ENCODE results near the gene ZNF292.
"Not testable (repeated sequence)": the region's sequence is repeated elsewhere in the genome, so short reads cannot be mapped to it uniquely, and the experiment has no call there.

The ZNF292 gene

GRCh38 chr6:87279196-87279595, 123.8 kb downstream of the ZNF292 start:
- H3K27me3 ChIP-seq (ENCODE audit: control insufficient read depth, insufficient read depth, low read length), result no peaks in the 10 kb centered on the region
- no peaks in the 10 kb centered on the region for H3K36me3 ChIP-seq (ENCODE audit: control insufficient read depth, low read depth, low read length)
- no peaks in the 10 kb centered on the region for H3K9me3 ChIP-seq (ENCODE audit: control insufficient read depth, low read depth, low read length)
- H3K9ac ChIP-seq (ENCODE audit: low read length), result no peak overlapping the region
- no peak overlapping the region for H3K4me3 ChIP-seq (ENCODE audit: low read length)
- no peak overlapping the region for H3K27ac ChIP-seq (ENCODE audit: low read length)
- no peaks in the 10 kb centered on the region for H3K4me1 ChIP-seq (ENCODE audit: control insufficient read depth, low read depth, low read length)

DNA sequence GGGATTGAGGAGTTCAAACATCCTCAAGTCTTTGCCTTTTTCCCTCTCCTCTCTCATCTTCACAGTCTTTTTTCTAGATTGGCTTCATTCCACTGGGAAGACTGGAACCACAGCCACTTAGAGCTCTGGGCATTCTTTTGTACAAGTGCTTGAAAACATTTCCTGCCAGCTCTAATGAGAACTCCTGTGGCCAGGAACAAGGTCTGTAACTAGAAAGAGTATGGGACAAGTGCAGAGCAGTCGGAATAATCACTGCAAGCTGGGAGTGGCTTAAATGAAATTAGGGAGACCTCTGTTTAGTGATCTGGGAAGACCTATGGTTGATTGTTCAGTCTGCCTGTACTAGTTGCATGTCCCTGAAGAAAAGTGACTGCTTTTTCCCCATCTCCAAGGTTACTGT, 126.1 kb downstream of the ZNF292 start:
- Histone ChIP-seq H3K9ac (ENCODE audit: low read length) (no peak overlapping the region), H3K27me3 (ENCODE audit: control insufficient read depth, insufficient read depth, low read length) (no peaks in the 10 kb centered on the region), H3K4me1 (ENCODE audit: control insufficient read depth, low read depth, low read length) (no peaks in the 10 kb centered on the region), H3K4me3 (ENCODE audit: low read length) (no peak overlapping the region), H3K27ac (ENCODE audit: low read length) (no peak overlapping the region), H3K9me3 (ENCODE audit: control insufficient read depth, low read depth, low read length) (no peaks in the 10 kb centered on the region), H3K36me3 (ENCODE audit: control insufficient read depth, low read depth, low read length) (no peaks in the 10 kb centered on the region)

- Histone ChIP-seq H3K9ac (ENCODE audit: low read length) (no peak overlapping the region), H3K36me3 (ENCODE audit: control insufficient read depth, low read depth, low read length) (no peaks in the 10 kb centered on the region), H3K4me1 (ENCODE audit: control insufficient read depth, low read depth, low read length) (no peaks in the 10 kb centered on the region), H3K9me3 (ENCODE audit: control insufficient read depth, low read depth, low read length) (no peaks in the 10 kb centered on the region), H3K4me3 (ENCODE audit: low read length) (no peak overlapping the region), H3K27me3 (ENCODE audit: control insufficient read depth, insufficient read depth, low read length) (no peaks in the 10 kb centered on the region), H3K27ac (ENCODE audit: low read length) (no peak overlapping the region)
Measured at GRCh38 chr6:87282743-87283142, 127.4 kb downstream of the ZNF292 start.

DNA sequence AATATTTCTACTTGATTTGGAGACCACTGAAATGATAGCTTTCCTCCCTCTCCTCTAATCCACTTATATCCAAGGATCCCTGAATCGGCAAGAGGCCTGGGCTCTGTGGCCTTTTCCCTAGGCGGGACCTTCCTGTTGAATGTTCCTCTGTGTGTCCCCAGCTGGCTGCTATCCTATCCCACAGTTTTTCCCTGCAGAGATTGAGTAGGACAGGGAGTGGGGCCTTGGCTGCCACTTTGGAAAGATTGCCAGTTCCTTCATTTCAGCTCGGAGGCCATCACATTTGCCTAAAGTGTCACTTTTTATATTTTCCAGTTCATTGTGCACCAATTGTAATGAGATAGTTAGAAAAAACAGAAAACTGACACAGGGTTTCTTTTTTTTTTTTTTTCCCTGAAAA, 128.1 kb downstream of the ZNF292 start:
- H3K36me3 ChIP-seq (ENCODE audit: control insufficient read depth, low read depth, low read length), result no peaks in the 10 kb centered on the region
- no peaks in the 10 kb centered on the region for H3K9me3 ChIP-seq (ENCODE audit: control insufficient read depth, low read depth, low read length)
- H3K9ac ChIP-seq (ENCODE audit: low read length), result no peak overlapping the region
- H3K27me3 ChIP-seq (ENCODE audit: control insufficient read depth, insufficient read depth, low read length), result no peaks in the 10 kb centered on the region
- no peaks in the 10 kb centered on the region for H3K4me1 ChIP-seq (ENCODE audit: control insufficient read depth, low read depth, low read length)
- no peak overlapping the region for H3K27ac ChIP-seq (ENCODE audit: low read length)
- H3K4me3 ChIP-seq (ENCODE audit: low read length), result no peak overlapping the region

DNA sequence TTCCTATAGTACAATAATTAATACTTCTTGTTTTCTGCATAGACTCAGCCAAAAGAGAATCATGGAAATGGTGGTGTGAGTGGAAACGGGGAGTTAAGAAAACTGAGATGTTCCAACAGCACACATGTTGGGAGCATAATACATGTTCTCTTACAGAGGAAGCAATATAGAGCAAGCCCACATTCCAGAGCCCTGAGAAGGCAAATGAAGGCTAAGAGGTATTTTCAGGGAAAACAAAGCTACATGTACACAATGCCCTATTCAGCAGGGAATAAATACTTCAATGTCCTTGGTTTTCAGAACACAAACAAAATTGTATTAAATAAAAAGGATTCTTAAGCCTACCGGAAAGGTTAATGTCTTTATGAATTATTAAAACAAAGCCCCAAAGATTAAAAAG, 131.9 kb downstream of the ZNF292 start:
- Histone ChIP-seq H3K9me3 (ENCODE audit: control insufficient read depth, low read depth, low read length) (no peaks in the 10 kb centered on the region), H3K9ac (ENCODE audit: low read length) (no peak overlapping the region), H3K27me3 (ENCODE audit: control insufficient read depth, insufficient read depth, low read length) (no peaks in the 10 kb centered on the region), H3K36me3 (ENCODE audit: control insufficient read depth, low read depth, low read length) (no peaks in the 10 kb centered on the region), H3K27ac (ENCODE audit: low read length) (no peak overlapping the region), H3K4me1 (ENCODE audit: control insufficient read depth, low read depth, low read length) (no peaks in the 10 kb centered on the region), H3K4me3 (ENCODE audit: low read length) (no peak overlapping the region)

DNA sequence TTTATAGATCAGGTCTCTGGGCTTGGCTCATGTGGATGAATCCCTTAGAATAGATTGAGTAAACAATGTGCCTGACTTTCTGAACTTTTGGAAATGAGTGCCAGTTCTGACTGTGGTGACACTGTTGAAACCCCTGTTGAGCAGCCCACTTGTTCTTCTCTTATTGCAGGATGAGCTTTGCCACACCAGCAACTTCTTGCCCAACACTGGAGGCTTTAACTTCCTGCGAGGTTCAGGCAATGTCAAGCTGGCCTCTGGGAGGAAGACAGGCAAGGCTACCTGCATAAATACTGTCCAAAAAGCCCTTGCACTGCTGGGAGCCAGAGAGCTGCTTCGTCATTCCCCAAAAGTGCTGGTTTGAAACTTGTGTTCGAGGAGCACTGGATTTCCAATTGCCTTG, 134.2 kb downstream of the ZNF292 start:
- no peaks in the 10 kb centered on the region for H3K36me3 ChIP-seq (ENCODE audit: control insufficient read depth, low read depth, low read length)
- H3K27me3 ChIP-seq (ENCODE audit: control insufficient read depth, insufficient read depth, low read length), result no peaks in the 10 kb centered on the region
- H3K9ac ChIP-seq (ENCODE audit: low read length), result no peak overlapping the region
- H3K4me1 ChIP-seq (ENCODE audit: control insufficient read depth, low read depth, low read length), result no peaks in the 10 kb centered on the region
- H3K27ac ChIP-seq (ENCODE audit: low read length), result no peak overlapping the region
- no peaks in the 10 kb centered on the region for H3K9me3 ChIP-seq (ENCODE audit: control insufficient read depth, low read depth, low read length)
- no peak overlapping the region for H3K4me3 ChIP-seq (ENCODE audit: low read length)

GRCh38 chr6:87291883-87292282, 136.5 kb downstream of the ZNF292 start:
- Histone ChIP-seq H3K36me3 (ENCODE audit: control insufficient read depth, low read depth, low read length) (no peaks in the 10 kb centered on the region), H3K9ac (ENCODE audit: low read length) (no peak overlapping the region), H3K9me3 (ENCODE audit: control insufficient read depth, low read depth, low read length) (no peaks in the 10 kb centered on the region), H3K27ac (ENCODE audit: low read length) (no peak overlapping the region), H3K4me1 (ENCODE audit: control insufficient read depth, low read depth, low read length) (no peaks in the 10 kb centered on the region), H3K27me3 (ENCODE audit: control insufficient read depth, insufficient read depth, low read length) (no peaks in the 10 kb centered on the region), H3K4me3 (ENCODE audit: low read length) (no peak overlapping the region)

DNA sequence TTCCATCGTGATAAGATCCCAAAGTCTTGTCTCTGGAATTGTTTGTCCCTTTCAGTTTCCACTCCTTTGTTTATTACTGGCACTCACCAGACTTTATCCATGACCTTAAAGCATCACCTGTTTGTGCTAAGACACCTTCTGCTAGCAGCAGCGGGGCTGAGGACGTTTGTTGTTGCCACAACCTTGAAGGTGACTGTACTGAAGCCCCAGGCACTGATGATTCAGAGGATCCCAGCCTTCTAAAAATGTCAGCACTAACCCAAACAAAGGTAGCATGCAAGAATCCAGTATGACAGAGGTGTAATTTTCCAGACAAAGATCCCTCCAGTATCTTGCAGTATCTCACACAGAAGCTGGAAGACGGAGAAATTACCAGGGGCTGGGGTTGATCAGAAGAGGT, 138.2 kb downstream of the ZNF292 start:
- Histone ChIP-seq H3K9ac (ENCODE audit: low read length) (no peak overlapping the region), H3K4me1 (ENCODE audit: control insufficient read depth, low read depth, low read length) (no peaks in the 10 kb centered on the region), H3K4me3 (ENCODE audit: low read length) (no peak overlapping the region), H3K27me3 (ENCODE audit: control insufficient read depth, insufficient read depth, low read length) (no peaks in the 10 kb centered on the region), H3K9me3 (ENCODE audit: control insufficient read depth, low read depth, low read length) (no peaks in the 10 kb centered on the region), H3K27ac (ENCODE audit: low read length) (no peak overlapping the region), H3K36me3 (ENCODE audit: control insufficient read depth, low read depth, low read length) (no peaks in the 10 kb centered on the region)

DNA sequence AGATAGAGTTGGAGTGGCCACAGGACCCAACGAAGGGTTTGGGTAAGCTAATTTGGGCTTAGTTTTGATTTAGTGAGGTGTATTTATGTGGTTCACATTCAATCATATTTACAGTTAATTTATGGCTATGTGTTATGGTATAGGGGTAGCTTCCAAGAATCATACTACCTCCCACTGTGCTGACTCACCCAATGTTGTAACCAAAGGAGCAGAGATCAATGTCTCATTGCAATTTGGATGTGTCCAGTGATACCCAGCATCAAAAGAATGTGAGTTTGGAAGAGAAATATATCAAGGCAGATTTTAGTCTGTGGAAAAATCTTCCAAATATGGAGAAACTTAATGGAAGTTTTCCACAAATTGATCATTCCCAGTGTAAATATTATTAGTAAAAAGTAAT, 141.8 kb downstream of the ZNF292 start:
- Histone ChIP-seq H3K36me3 (ENCODE audit: control insufficient read depth, low read depth, low read length) (no peaks in the 10 kb centered on the region), H3K27me3 (ENCODE audit: control insufficient read depth, insufficient read depth, low read length) (no peaks in the 10 kb centered on the region), H3K4me1 (ENCODE audit: control insufficient read depth, low read depth, low read length) (no peaks in the 10 kb centered on the region), H3K27ac (ENCODE audit: low read length) (no peak overlapping the region), H3K9ac (ENCODE audit: low read length) (no peak overlapping the region), H3K9me3 (ENCODE audit: control insufficient read depth, low read depth, low read length) (no peaks in the 10 kb centered on the region), H3K4me3 (ENCODE audit: low read length) (no peak overlapping the region)

GRCh38 chr6:87301277-87301676, 145.9 kb downstream of the ZNF292 start:
- H3K27ac ChIP-seq (ENCODE audit: low read length); H3K36me3 ChIP-seq (ENCODE audit: control insufficient read depth, low read depth, low read length); H3K4me1 ChIP-seq (ENCODE audit: control insufficient read depth, low read depth, low read length); H3K9ac ChIP-seq (ENCODE audit: low read length); H3K4me3 ChIP-seq (ENCODE audit: low read length); H3K9me3 ChIP-seq (ENCODE audit: control insufficient read depth, low read depth, low read length); H3K27me3 ChIP-seq (ENCODE audit: control insufficient read depth, insufficient read depth, low read length): not testable (repeated sequence)

- H3K4me1 ChIP-seq (ENCODE audit: control insufficient read depth, low read depth, low read length), result no peaks in the 10 kb centered on the region
- H3K9me3 ChIP-seq (ENCODE audit: control insufficient read depth, low read depth, low read length), result no peaks in the 10 kb centered on the region
- no peak overlapping the region for H3K27ac ChIP-seq (ENCODE audit: low read length)
- H3K36me3 ChIP-seq (ENCODE audit: control insufficient read depth, low read depth, low read length), result no peaks in the 10 kb centered on the region
- no peaks in the 10 kb centered on the region for H3K27me3 ChIP-seq (ENCODE audit: control insufficient read depth, insufficient read depth, low read length)
- no peak overlapping the region for H3K4me3 ChIP-seq (ENCODE audit: low read length)
- no peak overlapping the region for H3K9ac ChIP-seq (ENCODE audit: low read length)
Measured at GRCh38 chr6:87308970-87309369, 153.6 kb downstream of the ZNF292 start.

GRCh38 chr6:87312860-87313259, 157.5 kb downstream of the ZNF292 start:
- no peak overlapping the region for H3K9ac ChIP-seq (ENCODE audit: low read length)
- H3K4me1 ChIP-seq (ENCODE audit: control insufficient read depth, low read depth, low read length), result no peaks in the 10 kb centered on the region
- no peaks in the 10 kb centered on the region for H3K9me3 ChIP-seq (ENCODE audit: control insufficient read depth, low read depth, low read length)
- H3K27me3 ChIP-seq (ENCODE audit: control insufficient read depth, insufficient read depth, low read length), result no peaks in the 10 kb centered on the region
- H3K36me3 ChIP-seq (ENCODE audit: control insufficient read depth, low read depth, low read length), result no peaks in the 10 kb centered on the region
- no peak overlapping the region for H3K27ac ChIP-seq (ENCODE audit: low read length)
- H3K4me3 ChIP-seq (ENCODE audit: low read length), result no peak overlapping the region

All from iPS-18a (cell line).